Muscle of arm (tissue), 12 donors: ENCODE results near the gene ADAM23. TPM values are rescaled to one million over a fixed set of nuclear protein-coding genes. Genes with fewer than 3 reads are reported as not detected.

Source experiments
- DNase-seq: peaks from one replicate; pipeline ENCODE4 v3.0.0-alpha.2; 2013
- polyA plus RNA-seq, 12 donors: library from polyadenylated mRNA; unstranded; fragments of 120-200 nt; gene quantifications; one replicate each; pipeline ENCODE4 v1.2.1, GENCODE V29; 2013; ENCODE audit not compliant: insufficient read length in 12 of 12

ADAM23 gene
- polyA plus RNA-seq, 12 donors = 4.2 to 18.3 (median 11.9) TPM; not detected in 1

- DNase-seq = no peak
These were observed 45.3 kb downstream of the ADAM23 start for GRCh38 chr2:206488623-206489022.

- no peak for DNase-seq
These were observed 50.7 kb downstream of the ADAM23 start for GRCh38 chr2:206494061-206494460.

- no peak for DNase-seq
These were observed 59.4 kb downstream of the ADAM23 start for GRCh38 chr2:206502729-206503128.

- DNase-seq = no peak
These were observed 68.0 kb downstream of the ADAM23 start for GRCh38 chr2:206511283-206511682.

- DNase-seq = no peak
These were observed 69.7 kb downstream of the ADAM23 start for GRCh38 chr2:206512999-206513398.

GRCh38 chr2:206515580-206515979, 72.2 kb downstream of the ADAM23 start:
- no peak for DNase-seq

GRCh38 chr2:206518997-206519396, 75.7 kb downstream of the ADAM23 start:
- DNase-seq = no peak

GRCh38 chr2:206520450-206520849, 77.1 kb downstream of the ADAM23 start:
- DNase-seq = no peak

GRCh38 chr2:206521115-206521514, 77.8 kb downstream of the ADAM23 start:
- DNase-seq = no peak

- DNase-seq = no peak
These were observed 78.3 kb downstream of the ADAM23 start for GRCh38 chr2:206521612-206522011.

- DNase-seq = no peak
These were observed 83.1 kb downstream of the ADAM23 start for GRCh38 chr2:206526416-206526815.

- no peak for DNase-seq
These were observed 83.8 kb downstream of the ADAM23 start for GRCh38 chr2:206527153-206527552.

- no peak for DNase-seq
These were observed 87.4 kb downstream of the ADAM23 start for GRCh38 chr2:206530727-206531126.

GRCh38 chr2:206531996-206532543, 88.7 kb downstream of the ADAM23 start:
- no peak for DNase-seq

- no peak for DNase-seq
These were observed 90.6 kb downstream of the ADAM23 start for GRCh38 chr2:206533977-206534376.

- DNase-seq = no peak
These were observed 92.1 kb downstream of the ADAM23 start for GRCh38 chr2:206535260-206535986.

- DNase-seq = no peak
These were observed 97.4 kb downstream of the ADAM23 start for GRCh38 chr2:206540757-206541156.

- DNase-seq = no peak
These were observed 99.7 kb downstream of the ADAM23 start for GRCh38 chr2:206543073-206543472.

- no peak for DNase-seq
These were observed 105.1 kb downstream of the ADAM23 start for GRCh38 chr2:206548383-206548782.

- peak; percentile 11 for DNase-seq
These were observed 112.4 kb downstream of the ADAM23 start for GRCh38 chr2:206555721-206556120.

- peak; percentile 7 for DNase-seq
These were observed 113.1 kb downstream of the ADAM23 start for GRCh38 chr2:206556357-206556949.

- DNase-seq = no peak
These were observed 114.0 kb downstream of the ADAM23 start for GRCh38 chr2:206557321-206557720.

GRCh38 chr2:206558492-206558891, 115.2 kb downstream of the ADAM23 start:
- DNase-seq = no peak
